ENCODE results near the gene ST8SIA4.

Gene ST8SIA4

DNA sequence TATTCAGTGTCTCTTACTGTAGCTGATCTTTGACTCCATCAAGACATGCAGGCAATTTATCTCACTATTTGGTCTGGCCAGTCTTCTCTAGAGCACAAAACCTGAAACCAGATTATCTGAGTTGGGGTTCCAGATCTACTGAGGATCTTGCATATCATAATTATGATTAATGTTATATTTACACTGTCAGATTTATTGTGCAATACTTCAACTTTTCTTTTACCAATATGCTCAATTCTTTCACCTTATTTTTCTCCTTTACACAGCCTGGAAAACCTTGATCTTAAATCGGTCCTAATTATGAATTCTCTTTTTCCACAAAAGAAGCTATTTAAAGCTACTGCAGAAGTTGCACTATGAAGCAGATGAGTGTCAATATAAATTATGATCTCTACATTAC, 140.1 kb downstream of the ST8SIA4 start:
- no peak overlapping the region for H3K4me3 ChIP-seq (ENCODE audit: low read length)
- no peak for TF ChIP-seq ZNF274 (IDR thresholded peaks at IDR 0.05; ENCODE audit: low read depth, low read length)

DNA sequence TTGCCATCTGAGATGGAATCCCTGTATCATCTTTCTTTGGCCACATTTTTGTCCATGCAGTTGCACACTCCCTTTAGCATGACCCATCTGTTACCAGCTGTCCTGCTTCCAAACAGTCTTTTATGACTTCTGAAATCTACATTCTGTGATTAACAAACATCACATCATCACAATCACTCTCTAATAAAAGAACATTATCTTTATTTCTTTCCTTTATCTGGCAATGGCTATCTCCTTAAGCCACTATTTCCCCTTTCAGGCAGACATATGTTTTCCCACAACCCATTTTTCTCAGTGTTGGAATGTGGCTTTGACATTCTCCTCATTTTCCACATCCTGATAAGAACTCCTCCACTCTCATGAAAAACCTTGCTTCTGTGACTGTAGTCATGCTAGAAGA, 141.0 kb downstream of the ST8SIA4 start:
- no peak for TF ChIP-seq ZNF274 (IDR thresholded peaks at IDR 0.05; ENCODE audit: low read depth, low read length)

DNA sequence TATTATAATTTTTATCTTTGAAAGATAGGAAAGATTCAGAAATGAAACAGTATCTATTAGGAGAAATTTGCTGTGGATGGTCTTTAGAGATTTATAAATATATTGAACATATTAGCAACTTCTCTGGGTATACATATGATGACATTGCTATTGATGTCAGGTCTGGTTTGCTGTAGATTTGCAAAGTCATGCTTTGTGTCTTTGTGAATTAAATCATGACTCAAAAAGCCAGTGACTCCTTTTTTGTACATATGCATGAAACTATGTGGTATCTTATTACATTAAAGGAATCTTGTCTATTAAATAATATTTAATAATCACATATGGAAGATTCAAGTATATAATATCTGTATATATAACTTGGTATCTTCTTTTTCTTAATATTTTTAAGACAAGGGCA, 141.9 kb downstream of the ST8SIA4 start:
- TF ChIP-seq ZNF274 (IDR thresholded peaks at IDR 0.05; ENCODE audit: low read depth, low read length), result no peak
- no peak overlapping the region for H3K4me3 ChIP-seq (ENCODE audit: low read length)

More for the DNA sequence above, 141.0 kb downstream of the ST8SIA4 start:
- no peak overlapping the region for H3K4me3 ChIP-seq (ENCODE audit: low read length)

DNA sequence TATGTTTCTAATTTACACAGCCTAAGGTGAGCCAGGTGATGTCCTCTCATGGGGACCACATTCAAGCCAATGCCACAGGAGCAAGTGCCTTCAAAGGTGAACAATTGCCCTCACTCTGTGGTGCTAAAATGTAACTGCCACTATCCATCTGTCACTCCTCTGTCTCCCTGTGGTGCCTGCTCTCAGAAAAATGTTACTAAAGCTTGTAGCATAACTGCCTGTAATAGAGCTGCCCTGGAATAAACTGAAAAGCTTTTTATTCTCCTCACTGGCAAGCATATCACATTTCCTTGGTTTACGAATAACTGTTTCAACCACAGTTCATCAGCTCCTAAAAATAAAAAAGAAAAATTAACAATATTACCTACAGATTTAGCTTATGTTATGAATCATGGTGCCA, 142.4 kb downstream of the ST8SIA4 start:
- no peak overlapping the region for H3K4me3 ChIP-seq (ENCODE audit: low read length)
- no peak for TF ChIP-seq ZNF274 (IDR thresholded peaks at IDR 0.05; ENCODE audit: low read depth, low read length)

DNA sequence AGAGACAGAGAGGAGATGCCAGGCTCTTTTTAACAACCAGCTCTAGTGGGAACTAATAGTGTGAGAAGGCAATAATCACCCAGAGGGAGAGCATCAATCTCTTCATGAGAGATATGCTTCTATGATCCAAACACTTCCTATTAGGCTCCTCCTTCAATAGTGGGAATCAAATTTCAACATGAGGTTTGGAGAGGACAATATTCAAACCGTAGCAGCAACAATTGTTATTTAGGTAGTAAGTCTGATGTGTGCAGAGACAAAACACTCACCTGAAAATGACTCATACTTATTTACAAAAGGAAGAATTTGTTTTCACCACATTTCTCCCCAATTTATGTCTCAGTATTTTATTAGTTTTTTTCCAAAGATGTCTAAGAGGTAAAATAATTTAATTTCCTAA, 144.3 kb downstream of the ST8SIA4 start:
- no peak overlapping the region for H3K4me3 ChIP-seq (ENCODE audit: low read length)
- TF ChIP-seq ZNF274 (IDR thresholded peaks at IDR 0.05; ENCODE audit: low read depth, low read length), result no peak

DNA sequence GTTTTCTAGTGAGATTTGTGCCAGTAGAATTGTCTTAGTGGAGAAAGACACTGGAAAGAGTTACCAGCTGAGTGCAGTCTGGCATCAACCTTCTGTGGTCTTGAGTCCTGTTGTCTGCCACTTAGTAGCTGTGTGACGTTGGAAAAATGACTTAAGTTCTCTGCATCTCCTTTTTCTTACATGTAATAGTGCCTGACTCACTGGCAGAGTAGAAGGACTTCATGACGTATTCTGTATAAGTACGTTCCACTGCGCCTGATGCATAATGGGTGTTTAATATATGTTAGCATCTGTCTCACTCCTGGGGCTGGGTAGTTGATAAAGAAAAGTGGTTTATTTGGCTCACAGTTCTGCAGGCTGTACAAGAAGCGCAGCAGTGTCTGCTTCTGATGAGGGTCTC, 144.8 kb downstream of the ST8SIA4 start:
- H3K4me3 ChIP-seq (ENCODE audit: low read length), result no peak overlapping the region
- no peak for TF ChIP-seq ZNF274 (IDR thresholded peaks at IDR 0.05; ENCODE audit: low read depth, low read length)

DNA sequence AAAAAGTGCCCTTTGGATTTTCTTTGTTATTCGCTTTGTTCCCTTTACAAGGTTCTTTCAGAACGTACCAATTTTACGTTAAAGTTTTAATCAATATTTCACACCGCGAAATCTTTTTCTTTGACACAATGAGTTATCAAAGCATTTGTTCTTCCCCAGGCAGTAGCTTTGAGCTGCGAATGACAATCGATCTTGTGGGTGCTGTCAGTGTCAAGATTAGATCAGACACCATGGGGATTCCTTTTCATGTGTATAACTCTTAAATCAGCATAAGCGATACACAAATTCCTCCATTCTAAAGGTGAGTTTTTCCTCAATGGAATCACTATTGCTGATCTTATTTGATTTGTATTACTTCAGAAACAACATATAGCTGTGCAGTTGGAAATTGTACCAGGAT, 145.5 kb downstream of the ST8SIA4 start:
- no peak for TF ChIP-seq ZNF274 (IDR thresholded peaks at IDR 0.05; ENCODE audit: low read depth, low read length)
- no peak overlapping the region for H3K4me3 ChIP-seq (ENCODE audit: low read length)

Measured in GM08714 (cell line).